Trophoblast cell (in vitro differentiated cells and primary cell): ENCODE measurements around the gene NHSL2.

Experiments
- DNase-seq, 2 donors: peaks; one replicate each; pipeline ENCODE4 v3.0.0-alpha.2; 2016
- H2AFZ ChIP-seq: 2 replicates; pipeline ENCODE4 v1.6.1; 2013; ENCODE audit warnings: low read length, moderate library complexity, mild to moderate bottlenecking; ENCODE audit not compliant: insufficient read depth, poor library complexity
- H2AK5ac ChIP-seq: 2 replicates; pipeline ENCODE4 v1.6.1; 2013; ENCODE audit warnings: mild to moderate bottlenecking, low read length
- H2BK120ac ChIP-seq: 2 replicates; pipeline ENCODE4 v1.6.1; 2013; ENCODE audit warnings: low read length, mild to moderate bottlenecking, moderate library complexity; ENCODE audit not compliant: insufficient read depth, poor library complexity
- H2BK12ac ChIP-seq: 2 replicates; pipeline ENCODE4 v1.6.1; 2013; ENCODE audit warnings: mild to moderate bottlenecking, low read length, moderate library complexity
- H2BK5ac ChIP-seq: 2 replicates; pipeline ENCODE4 v1.6.1; 2013; ENCODE audit warnings: low read length, low read depth, moderate library complexity, mild to moderate bottlenecking; ENCODE audit not compliant: poor library complexity
- H3K14ac ChIP-seq: 2 replicates; pipeline ENCODE4 v1.6.1; 2013; ENCODE audit warnings: mild to moderate bottlenecking, low read length
- H3K18ac ChIP-seq: 2 replicates; pipeline ENCODE4 v1.6.1; 2013; ENCODE audit warnings: mild to moderate bottlenecking, low read length
- H3K23ac ChIP-seq: 2 replicates; pipeline ENCODE4 v1.6.1; 2013; ENCODE audit warnings: low read length
- H3K27ac ChIP-seq: 2 replicates; pipeline ENCODE4 v1.5.1; 2013; ENCODE audit warnings: low read depth, mild to moderate bottlenecking, inconsistent platforms, low read length, moderate library complexity
- H3K27me3 ChIP-seq: 2 replicates; pipeline ENCODE4 v1.6.1; 2013; ENCODE audit warnings: inconsistent platforms, mild to moderate bottlenecking, low read length, moderate library complexity; ENCODE audit not compliant: insufficient read depth
- H3K36me3 ChIP-seq, 2 experiments: 1 replicate in 1 of 2; 2 replicates in 1 of 2; pipeline ENCODE4 v1.6.1; 2013; ENCODE audit warnings: low read length in 2 of 2, mild to moderate bottlenecking in 2 of 2, moderate library complexity in 1 of 2; ENCODE audit not compliant: insufficient read depth in 2 of 2, control insufficient read depth in 1 of 2
- H3K4ac ChIP-seq: 2 replicates; pipeline ENCODE4 v1.6.1; 2013; ENCODE audit warnings: low read depth, mild to moderate bottlenecking, low read length, moderate library complexity
- H3K4me1 ChIP-seq, 2 experiments: 1 replicate in 1 of 2; 2 replicates in 1 of 2; pipeline ENCODE4 v1.6.1; 2013; ENCODE audit warnings: low read length in 2 of 2, mild to moderate bottlenecking in 2 of 2, moderate library complexity in 1 of 2; ENCODE audit not compliant: insufficient read depth in 2 of 2, control insufficient read depth in 1 of 2
- H3K4me2 ChIP-seq: 2 replicates; pipeline ENCODE4 v1.6.1; 2013; ENCODE audit warnings: inconsistent platforms, mild to moderate bottlenecking, low read length, moderate library complexity
- H3K4me3 ChIP-seq: 2 replicates; pipeline ENCODE4 v1.5.1; 2013; ENCODE audit warnings: mild to moderate bottlenecking, low read depth, low read length, inconsistent platforms
- H3K79me1 ChIP-seq: one replicate; pipeline ENCODE4 v1.6.1; 2013; ENCODE audit warnings: low read length
- H3K79me2 ChIP-seq: 2 replicates; pipeline ENCODE4 v1.6.1; 2013; ENCODE audit warnings: low read length, mild to moderate bottlenecking; ENCODE audit not compliant: control insufficient read depth, insufficient read depth, poor library complexity
- H3K9ac ChIP-seq: 2 replicates; pipeline ENCODE4 v1.6.1; 2013; ENCODE audit warnings: mild to moderate bottlenecking, low read length
- H3K9me3 ChIP-seq: 2 replicates; pipeline ENCODE4 v1.6.1; 2013; ENCODE audit warnings: low read depth, mild to moderate bottlenecking, control low read depth, inconsistent platforms, low read length; ENCODE audit not compliant: insufficient read depth
- H4K12ac ChIP-seq: 2 replicates; pipeline ENCODE4 v1.6.1; 2013; ENCODE audit warnings: low read depth, mild to moderate bottlenecking, low read length, moderate library complexity
- H4K8ac ChIP-seq: 2 replicates; pipeline ENCODE4 v1.6.1; 2013; ENCODE audit warnings: low read depth, mild to moderate bottlenecking, low read length, moderate library complexity
- H4K91ac ChIP-seq: one replicate; pipeline ENCODE4 v1.6.1; 2013; ENCODE audit warnings: low read depth, mild to moderate bottlenecking, low read length, moderate library complexity
- WGBS: extraction: QIAGEN DNeasy Blood & Tissue Kit; methylation state at CpG from one replicate; pipeline ENCODE4 v1.1.7; 2013; ENCODE audit warnings: missing lambda C conversion rate; ENCODE audit not compliant: insufficient read length, insufficient coverage; ENCODE audit errors: extremely low coverage; 5-methylcytosine and 5-hydroxymethylcytosine counted together

Gene NHSL2

DNA sequence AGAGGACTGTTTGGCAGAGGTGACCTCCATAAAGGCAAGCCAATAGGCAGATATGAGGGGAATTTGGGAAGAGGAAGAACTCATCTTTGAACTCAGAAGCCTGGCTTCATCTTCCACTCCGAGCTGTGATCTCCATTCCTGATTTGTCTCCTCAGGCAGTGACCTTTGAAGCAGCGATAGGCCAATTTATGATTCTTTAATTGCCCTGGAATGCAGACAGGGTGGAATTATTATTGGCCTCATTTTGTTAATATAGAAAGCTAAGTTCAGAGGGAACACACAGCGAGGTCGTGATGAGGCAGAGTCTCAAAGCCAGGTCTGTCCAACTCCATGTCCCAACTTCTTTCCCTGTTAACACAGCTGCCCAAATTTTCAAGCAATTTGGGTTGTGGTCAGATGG is 204.2 kb downstream of the NHSL2 start:
- DNase-seq = no peak
- no CpG with 5 or more reads among the region's 4 CpGs for WGBS
- Histone ChIP-seq H3K9me3 (no peaks in the 10 kb centered on the region), H2BK12ac (no peak overlapping the region), H3K14ac (no peak overlapping the region), H3K79me2 (no peaks in the 10 kb centered on the region), H2BK5ac (no peak overlapping the region), H3K4me3 (no peak overlapping the region), H3K9ac (no peak overlapping the region), H3K4ac (no peak overlapping the region), H3K79me1 (no peaks in the 10 kb centered on the region), H3K4me1 (no peaks in the 10 kb centered on the region), H2AFZ (no peak overlapping the region), H3K27ac (no peak overlapping the region), H3K4me2 (no peak overlapping the region), H4K8ac (no peak overlapping the region), H4K12ac (no peak overlapping the region), H3K36me3 (no peaks in the 10 kb centered on the region), H3K18ac (no peak overlapping the region), H3K27me3 (no peaks in the 10 kb centered on the region), H2AK5ac (no peak overlapping the region), H2BK120ac (no peak overlapping the region), H3K23ac (no peak overlapping the region), H4K91ac (no peak overlapping the region)

DNA sequence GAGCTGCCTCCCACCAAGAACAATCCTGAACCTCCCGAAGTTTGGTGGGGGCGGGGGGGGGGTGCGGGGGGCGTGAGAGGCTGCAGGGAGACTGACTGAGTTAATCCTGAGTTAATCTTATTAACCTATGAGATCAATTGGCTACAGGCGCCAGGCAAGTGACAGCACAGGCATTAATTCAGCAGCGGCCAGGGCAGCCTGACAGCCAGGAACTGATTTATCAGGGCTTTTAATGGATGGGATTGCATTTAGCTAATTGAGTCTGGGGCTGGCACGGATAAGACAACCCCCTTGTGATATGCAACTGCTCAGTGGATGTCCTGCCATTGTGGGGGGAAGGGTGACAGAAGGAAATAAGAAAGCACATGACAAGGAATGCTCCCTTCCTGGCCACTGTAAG is 204.7 kb downstream of the NHSL2 start:
- H3K4me3 ChIP-seq = no peak overlapping the region
- H4K12ac ChIP-seq = no peak overlapping the region
- no peaks in the 10 kb centered on the region for H3K27me3 ChIP-seq
- no peak overlapping the region for H3K14ac ChIP-seq
- H3K4me2 ChIP-seq = no peak overlapping the region
- H3K4me1 ChIP-seq = no peaks in the 10 kb centered on the region
- H4K8ac ChIP-seq = no peak overlapping the region
- H2BK120ac ChIP-seq = no peak overlapping the region
- no peak overlapping the region for H3K9ac ChIP-seq
- H3K9me3 ChIP-seq = no peaks in the 10 kb centered on the region
- no peaks in the 10 kb centered on the region for H3K79me1 ChIP-seq
- no peak overlapping the region for H3K18ac ChIP-seq
- no peak overlapping the region for H4K91ac ChIP-seq
- H2BK12ac ChIP-seq = no peak overlapping the region
- DNase-seq = no peak
- H3K36me3 ChIP-seq = no peaks in the 10 kb centered on the region
- H3K27ac ChIP-seq = no peak overlapping the region
- no peak overlapping the region for H2AK5ac ChIP-seq
- no peak overlapping the region for H2AFZ ChIP-seq
- H2BK5ac ChIP-seq = no peak overlapping the region
- H3K4ac ChIP-seq = no peak overlapping the region
- no peaks in the 10 kb centered on the region for H3K79me2 ChIP-seq
- no peak overlapping the region for H3K23ac ChIP-seq
- WGBS = no CpG with 5 or more reads among the region's 7 CpGs

DNA sequence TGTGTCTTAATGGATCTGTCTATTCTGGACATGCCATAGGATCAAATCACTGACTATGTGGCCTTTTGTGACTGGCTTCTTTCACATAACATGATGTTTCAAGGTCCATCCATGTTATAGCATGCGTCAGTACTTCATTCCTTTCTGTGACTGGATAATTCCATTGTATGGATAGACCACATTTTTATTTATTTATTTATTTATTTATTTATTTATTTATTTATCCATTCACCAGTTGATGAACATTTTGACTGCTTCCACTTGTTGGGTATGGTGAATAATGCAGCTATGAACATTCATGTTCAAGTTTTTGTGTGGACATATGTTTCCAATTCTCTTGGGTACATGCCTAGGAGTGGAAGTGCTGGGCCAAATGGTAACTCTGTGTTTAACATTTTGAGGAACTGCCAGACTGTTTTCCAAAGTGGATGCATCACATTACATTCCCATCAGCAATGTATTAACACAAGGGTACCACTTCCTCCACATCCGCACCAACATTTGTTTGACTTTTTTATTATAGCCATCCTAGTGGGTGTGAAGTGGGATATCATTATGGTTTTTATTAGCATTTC is 207.1 kb downstream of the NHSL2 start:
- no peaks in the 10 kb centered on the region for H3K9me3 ChIP-seq
- no peak overlapping the region for H3K23ac ChIP-seq
- H2AK5ac ChIP-seq = no peak overlapping the region
- no peak overlapping the region for H3K4ac ChIP-seq
- H4K8ac ChIP-seq = no peak overlapping the region
- H3K79me1 ChIP-seq = no peaks in the 10 kb centered on the region
- no peaks in the 10 kb centered on the region for H3K79me2 ChIP-seq
- H2BK120ac ChIP-seq = no peak overlapping the region
- peaks cover 2 to 9% of the 10 kb centered on the region in 2 experiments for H3K4me1 ChIP-seq
- no peak overlapping the region for H2AFZ ChIP-seq
- H3K4me3 ChIP-seq = no peak overlapping the region
- no peak overlapping the region for H3K4me2 ChIP-seq
- no peaks in the 10 kb centered on the region for H3K36me3 ChIP-seq
- no peak overlapping the region for H2BK5ac ChIP-seq
- no peak overlapping the region for H2BK12ac ChIP-seq
- WGBS = no CpG with 5 or more reads among the region's 2 CpGs
- H4K12ac ChIP-seq = no peak overlapping the region
- no peak overlapping the region for H3K18ac ChIP-seq
- H3K14ac ChIP-seq = no peak overlapping the region
- no peak overlapping the region for H3K9ac ChIP-seq
- H3K27me3 ChIP-seq = no peaks in the 10 kb centered on the region
- DNase-seq = no peak
- H4K91ac ChIP-seq = no peak overlapping the region
- no peak overlapping the region for H3K27ac ChIP-seq

DNA sequence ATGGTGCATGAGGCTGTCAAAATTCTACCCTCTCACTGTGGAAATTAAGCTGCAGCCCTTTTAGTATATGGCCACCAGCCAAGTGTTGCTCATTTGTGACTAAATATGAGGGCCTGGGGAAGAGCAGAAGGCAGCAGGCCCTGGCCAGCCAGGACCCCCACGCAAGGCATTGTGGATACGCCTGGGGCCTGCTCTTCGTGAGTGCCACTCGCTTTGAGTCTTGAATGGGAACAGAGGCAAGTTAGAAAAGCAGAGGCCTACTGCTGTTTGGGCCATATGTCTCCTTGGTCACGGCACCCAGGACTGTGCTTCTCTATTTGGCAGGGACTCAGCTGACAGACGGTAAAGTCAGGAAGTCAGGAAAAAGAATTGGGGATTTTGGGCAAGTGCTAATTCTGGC is 210.2 kb downstream of the NHSL2 start:
- Histone ChIP-seq H3K14ac (no peak overlapping the region), H3K18ac (no peak overlapping the region), H2BK12ac (peak overlapping the region; percentile 45), H3K4me3 (no peak overlapping the region), H2AK5ac (no peak overlapping the region), H2BK120ac (no peak overlapping the region), H3K4me2 (no peak overlapping the region), H3K4ac (no peak overlapping the region), H3K79me2 (peaks cover 2% of the 10 kb centered on the region), H3K27me3 (no peaks in the 10 kb centered on the region), H3K9me3 (no peaks in the 10 kb centered on the region), H3K27ac (no peak overlapping the region), H3K36me3 (no peaks in the 10 kb centered on the region), H3K4me1 (peaks cover 26 to 35% of the 10 kb centered on the region in 2 experiments), H4K91ac (no peak overlapping the region), H2AFZ (no peak overlapping the region), H3K9ac (no peak overlapping the region), H4K8ac (no peak overlapping the region), H3K79me1 (peaks cover 10% of the 10 kb centered on the region), H4K12ac (no peak overlapping the region), H2BK5ac (no peak overlapping the region), H3K23ac (no peak overlapping the region)
- DNase-seq = no peak
- no CpG with 5 or more reads among the region's 6 CpGs for WGBS
